ENCODE data around the gene PAWR. TPM values are rescaled to one million over a fixed set of nuclear protein-coding genes. Genes with fewer than 3 reads are reported as not detected.
"Not testable (repeated sequence)": the region's sequence is repeated elsewhere in the genome, so short reads cannot be mapped to it uniquely, and the experiment has no call there.

The PAWR gene
- total RNA-seq, 1 donor from 2014 or later: 103 TPM

DNA sequence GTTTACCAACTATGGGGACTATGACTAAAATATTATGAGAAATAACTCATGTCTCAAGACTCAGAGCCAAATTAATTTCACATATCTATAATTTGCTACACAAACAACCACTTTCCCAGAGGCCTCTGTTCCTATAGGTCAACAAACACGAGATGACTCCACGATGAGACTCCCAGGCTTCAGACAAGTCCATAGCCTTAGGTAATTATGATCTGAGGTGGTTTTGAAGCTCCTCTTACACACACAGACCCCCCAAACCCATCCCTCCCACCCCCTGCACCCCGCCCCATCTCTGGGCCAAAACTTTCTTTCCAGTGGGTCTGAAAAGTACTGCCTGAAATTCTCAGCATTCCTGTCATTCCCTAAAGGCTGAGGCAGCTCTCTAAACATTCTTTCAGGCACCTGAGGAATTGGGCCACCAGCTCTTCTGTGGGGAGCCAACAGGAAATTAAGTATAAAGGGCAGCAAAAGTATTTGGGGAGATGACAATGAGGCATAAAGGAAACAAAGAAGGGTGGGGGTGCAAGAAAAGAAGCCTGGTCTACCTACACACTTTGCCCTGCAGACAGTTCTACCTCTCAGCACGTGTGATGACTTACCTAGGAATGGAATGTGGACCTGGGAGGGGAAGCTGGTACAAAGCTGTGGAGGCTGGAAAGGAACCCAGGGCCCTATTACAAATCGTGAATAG lies 143.6 kb downstream of the PAWR start:
- H3K4me3 Mint-ChIP-seq: no peak overlapping the region
- Histone ChIP-seq H3K9me3 (ENCODE audit: low read depth) (no peaks in the 10 kb centered on the region), H2AFZ (replicated peaks) (no peak overlapping the region), H3K36me3 (no peaks in the 10 kb centered on the region), H3K27me3 (no peaks in the 10 kb centered on the region), H3K4me2 (peak overlapping the region; percentile 57), H3K4me3 (peak overlapping the region; percentile 5), H4K20me1 (ENCODE audit: low read depth) (no peaks in the 10 kb centered on the region), H3K9ac (no peak overlapping the region), H3F3A (ENCODE audit: low read depth) (peaks cover 37% of the 10 kb centered on the region), H3K27ac (peak overlapping the region; percentile 98), H3K79me2 (ENCODE audit: low read depth) (no peaks in the 10 kb centered on the region), H3K4me1 (peaks cover 34% of the 10 kb centered on the region)
- TF ChIP-seq EZH2 (IDR thresholded peaks at IDR 0.05) (no peak), EZH2phosphoT487 (IDR thresholded peaks at IDR 0.05) (no peak)
- TF ChIP-seq, protein P1, sequence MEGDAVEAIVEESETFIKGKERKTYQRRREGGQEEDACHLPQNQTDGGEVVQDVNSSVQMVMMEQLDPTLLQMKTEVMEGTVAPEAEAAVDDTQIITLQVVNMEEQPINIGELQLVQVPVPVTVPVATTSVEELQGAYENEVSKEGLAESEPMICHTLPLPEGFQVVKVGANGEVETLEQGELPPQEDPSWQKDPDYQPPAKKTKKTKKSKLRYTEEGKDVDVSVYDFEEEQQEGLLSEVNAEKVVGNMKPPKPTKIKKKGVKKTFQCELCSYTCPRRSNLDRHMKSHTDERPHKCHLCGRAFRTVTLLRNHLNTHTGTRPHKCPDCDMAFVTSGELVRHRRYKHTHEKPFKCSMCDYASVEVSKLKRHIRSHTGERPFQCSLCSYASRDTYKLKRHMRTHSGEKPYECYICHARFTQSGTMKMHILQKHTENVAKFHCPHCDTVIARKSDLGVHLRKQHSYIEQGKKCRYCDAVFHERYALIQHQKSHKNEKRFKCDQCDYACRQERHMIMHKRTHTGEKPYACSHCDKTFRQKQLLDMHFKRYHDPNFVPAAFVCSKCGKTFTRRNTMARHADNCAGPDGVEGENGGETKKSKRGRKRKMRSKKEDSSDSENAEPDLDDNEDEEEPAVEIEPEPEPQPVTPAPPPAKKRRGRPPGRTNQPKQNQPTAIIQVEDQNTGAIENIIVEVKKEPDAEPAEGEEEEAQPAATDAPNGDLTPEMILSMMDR (IDR thresholded peaks at IDR 0.05): no peak
- peaks cover 5% of the 10 kb centered on the region for H3K36me3 Mint-ChIP-seq
- H3K9me3 Mint-ChIP-seq: no peaks in the 10 kb centered on the region
- DNase-seq (ENCODE audit: low spot score): peak; percentile 84
- no peak overlapping the region for H3K27ac Mint-ChIP-seq
- H3K4me1 Mint-ChIP-seq: peaks cover 11% of the 10 kb centered on the region
- H3K27me3 Mint-ChIP-seq (ENCODE audit: insufficient read depth, low read depth): peaks cover 3% of the 10 kb centered on the region

DNA sequence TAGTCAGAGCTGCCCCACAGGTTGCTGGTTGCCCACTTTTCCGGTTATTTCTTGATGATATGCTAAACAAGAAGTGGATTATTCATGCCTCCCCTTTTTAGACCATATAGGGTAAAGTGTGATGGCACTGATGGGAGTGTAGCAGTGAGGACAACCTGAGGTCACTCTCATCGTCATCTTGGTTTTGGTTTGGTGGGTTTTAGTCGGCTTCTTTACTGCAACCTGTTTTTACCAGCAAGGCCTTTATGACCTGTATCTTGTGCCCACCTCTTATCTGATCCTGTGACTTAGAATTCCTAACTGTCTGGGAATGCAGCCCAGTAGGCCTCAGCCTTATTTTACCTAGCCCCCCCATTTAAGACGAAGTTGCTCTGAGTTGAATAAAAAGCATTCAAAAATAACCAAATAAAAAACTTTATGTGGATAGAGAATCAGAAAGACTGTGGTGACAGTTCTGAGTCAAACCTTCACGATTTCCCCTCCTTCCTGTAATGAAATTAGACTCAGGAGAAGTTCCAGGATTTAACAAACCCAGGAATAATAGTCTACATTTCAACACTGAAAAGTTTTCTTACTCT lies 144.2 kb downstream of the PAWR start:
- Mint-ChIP-seq H3K27ac (no peak overlapping the region), H3K27me3 (ENCODE audit: insufficient read depth, low read depth) (peaks cover 3% of the 10 kb centered on the region), H3K4me1 (peaks cover 11% of the 10 kb centered on the region), H3K36me3 (peaks cover 2% of the 10 kb centered on the region), H3K9me3 (no peaks in the 10 kb centered on the region), H3K4me3 (no peak overlapping the region)
- no peak for DNase-seq (ENCODE audit: low spot score)
- no peaks in the 10 kb centered on the region for H3K27me3 ChIP-seq
- peak overlapping the region; percentile 98 for H3K27ac ChIP-seq
- no peaks in the 10 kb centered on the region for H4K20me1 ChIP-seq (ENCODE audit: low read depth)
- peaks cover 37% of the 10 kb centered on the region for H3F3A ChIP-seq (ENCODE audit: low read depth)
- no peaks in the 10 kb centered on the region for H3K9me3 ChIP-seq (ENCODE audit: low read depth)
- H2AFZ ChIP-seq (replicated peaks): no peak overlapping the region
- no peaks in the 10 kb centered on the region for H3K36me3 ChIP-seq
- no peak overlapping the region for H3K4me3 ChIP-seq
- peak overlapping the region; percentile 57 for H3K4me2 ChIP-seq
- no peak overlapping the region for H3K9ac ChIP-seq
- H3K4me1 ChIP-seq: peaks cover 34% of the 10 kb centered on the region
- no peak for TF ChIP-seq EZH2phosphoT487 (IDR thresholded peaks at IDR 0.05)
- TF ChIP-seq, protein P1 (IDR thresholded peaks at IDR 0.05): no peak
- no peak for TF ChIP-seq EZH2 (IDR thresholded peaks at IDR 0.05)
- H3K79me2 ChIP-seq (ENCODE audit: low read depth): no peaks in the 10 kb centered on the region

DNA sequence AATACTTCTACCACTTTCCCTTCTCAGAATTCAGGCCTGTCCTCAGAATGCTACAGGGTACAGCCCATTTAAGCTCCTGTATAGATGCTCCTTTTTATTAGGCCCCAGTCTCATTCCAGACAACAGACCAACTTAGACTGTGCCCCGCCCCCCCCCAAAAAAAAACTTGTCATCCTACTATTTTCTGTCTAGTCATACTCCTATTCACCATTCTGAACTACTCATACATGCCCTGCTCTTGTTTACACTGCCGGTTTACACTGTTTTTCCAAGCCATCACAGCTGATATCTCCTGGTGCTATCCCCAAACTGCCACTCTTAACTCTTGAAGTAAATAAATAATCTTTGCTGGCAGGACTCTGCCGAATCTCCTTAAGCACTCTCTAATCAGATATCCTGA lies 146.3 kb downstream of the PAWR start:
- not testable (repeated sequence) for H3K4me3 Mint-ChIP-seq; H3K4me3 ChIP-seq; H3K27me3 Mint-ChIP-seq (ENCODE audit: insufficient read depth, low read depth); H3K9me3 Mint-ChIP-seq; H2AFZ ChIP-seq (replicated peaks); H3K36me3 Mint-ChIP-seq; H3K36me3 ChIP-seq; H3K9me3 ChIP-seq (ENCODE audit: low read depth); H3K27me3 ChIP-seq; H4K20me1 ChIP-seq (ENCODE audit: low read depth); H3K9ac ChIP-seq; H3K4me2 ChIP-seq; H3K27ac Mint-ChIP-seq; DNase-seq (ENCODE audit: low spot score); H3K27ac ChIP-seq; H3K79me2 ChIP-seq (ENCODE audit: low read depth)
- Histone ChIP-seq H3K4me1 (peaks cover 34% of the 10 kb centered on the region), H3F3A (ENCODE audit: low read depth) (peaks cover 31% of the 10 kb centered on the region)
- peaks cover 11% of the 10 kb centered on the region for H3K4me1 Mint-ChIP-seq

DNA sequence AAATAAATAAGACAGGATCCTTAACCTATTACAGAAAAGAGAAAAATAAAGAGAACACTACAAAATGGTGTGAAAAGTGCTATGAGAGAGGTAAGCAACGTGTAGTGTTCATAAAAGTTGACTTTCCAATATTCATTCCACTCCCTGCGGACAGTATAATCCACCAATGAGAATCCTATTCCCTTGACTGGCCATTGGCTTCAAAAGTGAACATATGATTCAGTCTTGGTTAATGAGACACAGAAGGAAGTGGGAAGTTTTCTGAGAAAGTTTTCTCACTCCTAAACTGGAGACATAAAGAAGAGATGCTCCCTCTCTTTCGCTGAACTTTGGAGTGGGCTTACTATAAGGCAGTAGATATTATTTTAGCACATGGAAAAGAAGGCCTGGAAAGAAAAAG lies 153.1 kb downstream of the PAWR start:
- no peaks in the 10 kb centered on the region for H3K36me3 Mint-ChIP-seq
- Histone ChIP-seq H3K4me3 (no peak overlapping the region), H3K36me3 (no peaks in the 10 kb centered on the region), H4K20me1 (ENCODE audit: low read depth) (no peaks in the 10 kb centered on the region), H3K79me2 (ENCODE audit: low read depth) (no peaks in the 10 kb centered on the region), H3K27ac (no peak overlapping the region), H3K27me3 (no peaks in the 10 kb centered on the region), H3K9me3 (ENCODE audit: low read depth) (no peaks in the 10 kb centered on the region), H3K4me2 (no peak overlapping the region), H3K4me1 (no peaks in the 10 kb centered on the region), H3F3A (ENCODE audit: low read depth) (peaks cover 5% of the 10 kb centered on the region), H2AFZ (replicated peaks) (no peak overlapping the region), H3K9ac (no peak overlapping the region)
- no peak for DNase-seq (ENCODE audit: low spot score)
- no peak overlapping the region for H3K4me3 Mint-ChIP-seq
- H3K27ac Mint-ChIP-seq: no peak overlapping the region
- H3K4me1 Mint-ChIP-seq: no peaks in the 10 kb centered on the region
- TF ChIP-seq, protein P1 (IDR thresholded peaks at IDR 0.05): no peak
- TF ChIP-seq EZH2phosphoT487 (IDR thresholded peaks at IDR 0.05) (no peak), EZH2 (IDR thresholded peaks at IDR 0.05) (no peak)
- H3K27me3 Mint-ChIP-seq (ENCODE audit: insufficient read depth, low read depth): peaks cover 2% of the 10 kb centered on the region
- H3K9me3 Mint-ChIP-seq: no peaks in the 10 kb centered on the region

Data from neural progenitor cell (in vitro differentiated cells).